Activated CD8-positive, alpha-beta T cell treated with anti-CD3 and anti-CD28 coated beads, Interleukin-2, amount 10 ng/mL, durations not matched to agents 7 days and 5 days (primary cell): ENCODE measurements around the gene PTPRK. TPM values are rescaled to one million over a fixed set of nuclear protein-coding genes. Genes with fewer than 3 reads are reported as not detected.

Experiments used
- ATAC-seq: fragments of 150-1000 bp; cut with Tn5 transposase; one replicate; pipeline ENCODE4 v1.10.0; 2021; ENCODE audit warnings: moderate library complexity
- CTCF ChIA-PET: fragments of 350-600 bp; sonication (Branson Sonifier 250); formaldehyde crosslinking; loops from one replicate; lab custom pipeline; 2021; ENCODE audit warnings: antibody characterized with exemption; lab: Charles Lee
- POLR2A ChIA-PET: fragments of 350-600 bp; sonication (Branson Sonifier 250); formaldehyde crosslinking; loops from one replicate; lab custom pipeline; 2021; ENCODE audit warnings: antibody characterized with exemption; lab: Charles Lee
- DNase-seq: peaks from one replicate; pipeline ENCODE4 v3.0.0-alpha.2; 2020
- H3K27ac Mint-ChIP-seq: one replicate; pipeline ENCODE4 v1.8.0; 2021; ENCODE audit warnings: mild to moderate bottlenecking, mixed read lengths
- H3K27me3 Mint-ChIP-seq: one replicate; pipeline ENCODE4 v1.8.0; 2021; ENCODE audit warnings: low read depth, mixed read lengths
- H3K36me3 Mint-ChIP-seq: one replicate; pipeline ENCODE4 v1.8.0; 2021; ENCODE audit warnings: low read depth, mixed read lengths
- H3K4me1 Mint-ChIP-seq: one replicate; pipeline ENCODE4 v1.8.0; 2021; ENCODE audit warnings: low read depth, mixed read lengths
- H3K4me3 Mint-ChIP-seq: one replicate; pipeline ENCODE4 v1.8.0; 2021; ENCODE audit warnings: mild to moderate bottlenecking, mixed read lengths
- H3K9me3 Mint-ChIP-seq: one replicate; pipeline ENCODE4 v1.8.0; 2022; ENCODE audit warnings: mixed read lengths; ENCODE audit not compliant: insufficient read depth
- total RNA-seq, 2 experiments: library from RNA; stranded (reverse); gene quantifications; one replicate each; pipeline ENCODE4 v1.2.3, GENCODE V29; 2021

The PTPRK gene
- total RNA-seq, 2 experiments from 2014 or later = 3.1 to 3.6 TPM

DNA sequence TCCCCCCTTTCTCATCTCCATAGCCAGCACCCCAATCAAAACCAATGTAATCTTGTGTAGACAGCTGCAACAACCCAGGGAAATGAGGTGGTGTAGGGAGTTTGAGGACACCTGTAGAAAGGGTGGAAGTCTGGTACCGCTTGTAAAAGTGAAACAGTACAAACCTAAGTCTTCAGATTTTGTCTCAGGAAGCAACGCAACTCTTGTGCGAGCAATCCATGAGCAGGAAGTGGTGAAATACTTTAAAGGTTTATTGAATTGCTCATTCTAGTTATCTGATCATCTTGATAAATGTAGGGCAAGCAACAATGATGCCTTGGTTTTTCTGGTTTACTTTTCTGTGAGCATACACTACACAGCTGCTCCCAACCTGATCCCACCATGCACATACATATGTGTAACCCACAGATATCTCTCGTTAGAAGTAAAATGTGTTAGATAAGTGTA is 548.4 kb downstream of the PTPRK start:
- ChIA-PET POLR2A (interaction anchor here (0.8 to 6.9 kb wide), 7 partner anchors 9 to 72 kb away, joined by 3 to 55 read pairs (median 4); partner anchors contain the start of gene THEMIS), CTCF (interaction anchor here (0.5 to 6.0 kb wide), 16 partner anchors 9 to 508 kb away, joined by 3 to 50 read pairs (median 4); partner anchors contain the start of gene THEMIS)
- Mint-ChIP-seq H3K9me3 (peaks cover 4% of the 10 kb centered on the region), H3K36me3 (peaks cover 37% of the 10 kb centered on the region), H3K27ac (peak overlapping the region; percentile 97), H3K27me3 (no peaks in the 10 kb centered on the region), H3K4me1 (peaks cover 76% of the 10 kb centered on the region), H3K4me3 (peak overlapping the region; percentile 76)
- peak; percentile 84 for ATAC-seq
- DNase-seq = peak; percentile 75

DNA sequence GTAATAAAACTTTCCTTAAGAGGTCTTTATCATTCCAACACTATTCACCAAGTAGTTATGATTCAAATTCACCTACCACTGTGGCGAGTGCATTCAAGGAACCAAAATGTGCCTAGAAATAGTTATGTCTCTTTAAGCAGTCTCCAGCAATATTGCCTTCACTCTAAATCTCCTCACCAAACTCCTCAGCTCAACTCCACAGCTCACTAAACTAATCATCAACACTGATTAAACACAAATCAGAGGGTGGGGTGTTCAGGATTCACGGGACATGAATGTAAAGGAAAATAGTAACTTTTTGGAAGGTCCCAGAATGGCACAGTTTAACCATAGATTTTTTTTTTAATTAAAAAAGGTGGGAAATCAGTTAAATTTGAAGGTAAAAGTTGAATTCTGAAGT is 549.0 kb downstream of the PTPRK start:
- CTCF ChIA-PET = interaction anchor here (0.5 to 6.0 kb wide), 5 partner anchors 20 to 509 kb away, joined by 3 to 50 read pairs (median 16); partner anchors contain the start of gene THEMIS
- POLR2A ChIA-PET = interaction anchor here (0.8 to 6.9 kb wide), 4 partner anchors 10 to 71 kb away, joined by 4 to 55 read pairs (median 11); partner anchors contain the start of gene THEMIS
- Mint-ChIP-seq H3K36me3 (peaks cover 40% of the 10 kb centered on the region), H3K4me1 (peaks cover 78% of the 10 kb centered on the region), H3K27me3 (no peaks in the 10 kb centered on the region), H3K27ac (peak overlapping the region; percentile 97), H3K4me3 (peak overlapping the region; percentile 76), H3K9me3 (peaks cover 4% of the 10 kb centered on the region)
- ATAC-seq = no peak
- DNase-seq = no peak

DNA sequence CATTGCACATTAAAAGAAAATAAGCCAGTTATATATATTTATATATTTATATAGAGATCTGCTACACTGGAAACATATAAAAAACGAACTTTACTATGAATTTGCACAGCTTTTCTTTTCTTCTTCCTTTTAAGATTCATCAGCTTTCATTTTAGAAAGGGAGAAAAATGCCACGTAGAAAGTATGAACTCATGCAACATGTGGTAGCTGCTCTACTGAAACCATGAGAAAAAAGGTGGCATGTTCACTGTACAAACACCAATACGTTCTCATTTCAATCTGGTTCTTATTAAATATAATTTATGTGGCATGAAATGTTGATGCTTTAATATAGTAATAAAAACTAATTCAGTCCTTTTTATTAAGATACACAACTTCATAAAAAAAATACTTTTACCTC is 550.7 kb downstream of the PTPRK start:
- no peak for DNase-seq
- H3K27me3 Mint-ChIP-seq = no peaks in the 10 kb centered on the region
- no peak for ATAC-seq
- ChIA-PET CTCF (interaction anchor here (0.7 to 6.0 kb wide), 8 partner anchors 16 to 114 kb away, joined by 3 to 54 read pairs (median 22); partner anchors contain the start of gene THEMIS), POLR2A (interaction anchor here (0.9 to 6.9 kb wide), 6 partner anchors 9 to 289 kb away, joined by 3 to 55 read pairs (median 18); partner anchors contain the start of gene THEMIS)
- peak overlapping the region; percentile 64 for H3K4me3 Mint-ChIP-seq
- peak overlapping the region; percentile 90 for H3K27ac Mint-ChIP-seq
- H3K4me1 Mint-ChIP-seq = peaks cover 70% of the 10 kb centered on the region
- peaks cover 33% of the 10 kb centered on the region for H3K36me3 Mint-ChIP-seq
- peaks cover 11% of the 10 kb centered on the region for H3K9me3 Mint-ChIP-seq

DNA sequence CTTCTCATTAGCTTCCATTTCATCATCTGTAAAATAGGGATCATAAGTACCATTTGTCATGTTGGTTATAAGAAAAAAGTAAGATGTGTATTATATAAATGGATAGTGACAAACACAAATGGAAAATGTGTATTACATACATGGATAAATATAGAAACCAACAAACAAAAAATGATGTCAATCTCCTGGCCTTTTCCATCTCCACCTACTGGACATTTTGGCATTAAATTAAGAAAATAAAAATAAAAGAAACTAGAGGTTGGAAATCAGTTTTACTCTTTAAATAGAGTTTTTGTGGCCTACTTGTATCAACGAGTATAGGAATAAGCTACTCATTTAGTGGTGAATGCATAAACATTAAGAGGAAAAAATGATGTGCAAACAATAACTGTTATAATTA is 552.0 kb downstream of the PTPRK start:
- Mint-ChIP-seq H3K27me3 (no peaks in the 10 kb centered on the region), H3K36me3 (peaks cover 30% of the 10 kb centered on the region), H3K27ac (peak overlapping the region; percentile 63), H3K4me3 (no peak overlapping the region), H3K4me1 (peaks cover 59% of the 10 kb centered on the region), H3K9me3 (peaks cover 17% of the 10 kb centered on the region)
- DNase-seq (no peak), ATAC-seq (no peak)
- CTCF ChIA-PET = interaction anchor here (0.9 to 6.0 kb wide), 15 partner anchors 9 to 113 kb away, joined by 3 to 54 read pairs (median 9); partner anchors contain the start of gene THEMIS
- POLR2A ChIA-PET = interaction anchor here (1.2 to 6.9 kb wide), 11 partner anchors 11 to 113 kb away, joined by 3 to 55 read pairs (median 7); partner anchors contain the start of gene THEMIS

DNA sequence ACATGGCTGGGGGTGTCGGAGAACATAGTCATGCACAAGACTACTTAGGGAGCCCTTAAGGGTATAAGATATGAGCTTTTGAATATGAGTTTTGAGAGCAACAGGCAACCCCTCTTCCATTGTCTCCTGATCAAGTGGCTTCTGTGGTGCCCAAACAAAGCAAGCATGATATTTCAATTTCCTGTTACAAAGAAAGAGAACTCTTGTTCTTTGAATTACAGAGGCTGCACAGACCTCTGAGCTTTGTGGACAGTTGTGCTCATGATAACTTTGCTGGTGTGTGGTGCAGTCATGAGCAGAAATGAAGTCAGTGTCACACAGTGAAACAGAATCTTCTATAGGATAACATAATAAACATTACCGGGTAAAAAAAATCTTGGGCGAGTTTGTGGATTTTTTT is 552.7 kb downstream of the PTPRK start:
- POLR2A ChIA-PET = interaction anchor here (0.7 to 6.9 kb wide), 14 partner anchors 11 to 112 kb away, joined by 3 to 55 read pairs (median 6); partner anchors contain the start of gene THEMIS

DNA sequence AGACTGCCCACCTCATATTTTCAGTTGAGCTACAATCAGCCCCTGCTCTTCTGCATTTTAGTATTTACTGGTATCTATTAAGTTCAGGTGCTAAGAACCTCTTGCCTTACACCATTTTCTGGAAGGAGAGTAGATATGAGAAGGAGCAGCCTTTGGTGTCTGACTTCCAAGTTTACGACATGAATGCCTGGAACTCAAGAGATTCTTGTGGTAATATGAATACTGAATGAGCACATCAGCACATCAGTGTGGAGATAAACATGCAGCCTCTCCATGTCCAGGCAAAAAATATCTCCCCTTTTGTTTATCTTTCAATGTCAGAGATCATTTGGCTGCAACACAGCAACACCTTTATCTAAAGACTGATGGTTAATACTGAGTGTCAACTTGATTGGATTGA is 553.8 kb downstream of the PTPRK start:
- no peak for DNase-seq
- Mint-ChIP-seq H3K36me3 (peaks cover 39% of the 10 kb centered on the region), H3K4me1 (peaks cover 47% of the 10 kb centered on the region), H3K27ac (peak overlapping the region; percentile 88), H3K27me3 (no peaks in the 10 kb centered on the region), H3K4me3 (no peak overlapping the region), H3K9me3 (peaks cover 30% of the 10 kb centered on the region)
- POLR2A ChIA-PET = interaction anchor here (1.5 to 4.3 kb wide), 2 partner anchors 28 to 32 kb away, joined by 6 to 32 read pairs; no protein-coding TSS in a partner anchor
- CTCF ChIA-PET = interaction anchor here (5.3 to 6.0 kb wide), 2 partner anchors 16 to 49 kb away, joined by 50 to 54 read pairs; no protein-coding TSS in a partner anchor
- ATAC-seq = no peak

More for the DNA sequence above, 552.7 kb downstream of the PTPRK start:
- DNase-seq = peak; percentile 81
- ATAC-seq = peak; percentile 67
- Mint-ChIP-seq H3K27ac (peak overlapping the region; percentile 88), H3K9me3 (peaks cover 21% of the 10 kb centered on the region), H3K4me1 (peaks cover 56% of the 10 kb centered on the region), H3K36me3 (peaks cover 31% of the 10 kb centered on the region), H3K27me3 (no peaks in the 10 kb centered on the region), H3K4me3 (peak overlapping the region; percentile 54)
- CTCF ChIA-PET = interaction anchor here (0.7 to 6.0 kb wide), 13 partner anchors 10 to 112 kb away, joined by 3 to 54 read pairs (median 10); partner anchors contain the start of gene THEMIS

DNA sequence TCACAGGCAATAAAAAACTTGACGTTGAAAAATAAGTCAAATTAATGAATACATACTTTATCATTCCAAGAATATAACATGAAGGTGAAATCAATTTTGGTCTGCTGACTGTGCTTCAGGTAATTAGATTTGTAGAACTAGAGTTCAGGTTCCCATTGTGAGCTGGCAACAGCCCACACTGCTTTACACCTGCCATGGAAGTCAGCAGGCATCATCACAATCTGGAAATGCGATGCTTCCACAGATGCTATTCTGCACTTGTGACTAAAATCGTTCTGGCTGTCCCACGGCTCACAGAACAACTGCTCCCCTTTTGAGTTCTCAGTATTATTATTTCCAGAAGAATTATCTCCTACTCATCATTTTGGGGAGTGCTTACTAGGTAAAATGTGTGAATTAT is 556.9 kb downstream of the PTPRK start:
- Mint-ChIP-seq H3K36me3 (peaks cover 53% of the 10 kb centered on the region), H3K27me3 (no peaks in the 10 kb centered on the region), H3K27ac (no peak overlapping the region), H3K9me3 (peaks cover 39% of the 10 kb centered on the region), H3K4me3 (no peak overlapping the region), H3K4me1 (peaks cover 35% of the 10 kb centered on the region)
- ATAC-seq (no peak), DNase-seq (no peak)
- CTCF ChIA-PET = interaction anchor here (0.7 to 1.3 kb wide), 2 partner anchors 9 to 18 kb away, joined by 3 read pairs; no protein-coding TSS in a partner anchor
- POLR2A ChIA-PET = no interaction called here

DNA sequence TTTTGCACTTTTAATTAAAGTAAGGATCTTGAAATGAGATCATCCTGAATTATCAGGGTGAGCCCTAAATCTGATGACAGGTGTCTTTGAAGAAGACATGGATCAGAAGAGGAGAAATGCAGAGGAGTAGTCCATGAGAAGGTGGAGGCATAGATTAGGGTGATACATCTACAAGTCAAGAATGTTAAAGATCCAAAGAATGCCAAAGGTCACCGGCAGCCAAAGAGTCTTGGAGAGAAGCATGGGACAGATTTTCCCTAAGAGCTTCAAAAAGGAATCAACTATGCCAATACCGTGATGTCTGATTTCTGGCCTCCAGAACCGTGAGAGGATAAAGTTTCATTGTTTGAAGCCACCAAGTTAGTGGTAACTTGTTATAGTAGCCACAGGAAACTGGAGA is 560.5 kb downstream of the PTPRK start:
- no peaks in the 10 kb centered on the region for H3K27me3 Mint-ChIP-seq
- H3K36me3 Mint-ChIP-seq = peaks cover 37% of the 10 kb centered on the region
- peaks cover 19% of the 10 kb centered on the region for H3K4me1 Mint-ChIP-seq
- H3K4me3 Mint-ChIP-seq = no peak overlapping the region
- ChIA-PET POLR2A (interaction anchor here (0.5 to 0.7 kb wide), 2 partner anchors 638 to 1620 kb away, joined by 3 read pairs; partner anchors contain the start of gene CENPW), CTCF (interaction anchor here (1.2 to 1.8 kb wide), 2 partner anchors 12 to 19 kb away, joined by 3 to 4 read pairs; no protein-coding TSS in a partner anchor)
- ATAC-seq = no peak
- peak overlapping the region; percentile 18 for H3K27ac Mint-ChIP-seq
- peaks cover 32% of the 10 kb centered on the region for H3K9me3 Mint-ChIP-seq
- no peak for DNase-seq

DNA sequence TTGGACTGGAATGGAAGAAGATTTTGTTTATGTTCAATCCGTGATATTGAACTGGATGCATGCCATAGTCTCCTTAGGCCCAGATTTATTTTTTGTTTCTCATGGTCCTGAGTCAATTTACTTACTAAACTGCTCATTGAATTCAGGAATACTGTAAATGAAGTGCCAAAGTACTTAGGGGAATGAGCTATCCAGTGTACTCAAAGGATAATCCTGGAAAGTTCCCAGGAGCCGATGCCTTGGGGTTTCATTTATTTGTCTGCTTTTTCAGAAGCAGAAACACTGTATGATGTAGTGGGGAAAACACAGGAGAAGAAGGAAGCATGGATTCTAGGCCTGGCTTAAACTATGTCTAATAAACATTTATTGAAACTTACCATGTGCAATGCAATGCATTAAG is 563.4 kb downstream of the PTPRK start:
- H3K9me3 Mint-ChIP-seq = peaks cover 21% of the 10 kb centered on the region
- no peak overlapping the region for H3K27ac Mint-ChIP-seq
- DNase-seq (no peak), ATAC-seq (no peak)
- ChIA-PET POLR2A (no interaction called here), CTCF (interaction anchor here (1.0 to 2.0 kb wide), 2 partner anchors 11 to 98 kb away, joined by 3 to 6 read pairs; no protein-coding TSS in a partner anchor)
- H3K4me1 Mint-ChIP-seq = peaks cover 39% of the 10 kb centered on the region
- H3K36me3 Mint-ChIP-seq = peaks cover 35% of the 10 kb centered on the region
- H3K4me3 Mint-ChIP-seq = no peak overlapping the region
- no peaks in the 10 kb centered on the region for H3K27me3 Mint-ChIP-seq

DNA sequence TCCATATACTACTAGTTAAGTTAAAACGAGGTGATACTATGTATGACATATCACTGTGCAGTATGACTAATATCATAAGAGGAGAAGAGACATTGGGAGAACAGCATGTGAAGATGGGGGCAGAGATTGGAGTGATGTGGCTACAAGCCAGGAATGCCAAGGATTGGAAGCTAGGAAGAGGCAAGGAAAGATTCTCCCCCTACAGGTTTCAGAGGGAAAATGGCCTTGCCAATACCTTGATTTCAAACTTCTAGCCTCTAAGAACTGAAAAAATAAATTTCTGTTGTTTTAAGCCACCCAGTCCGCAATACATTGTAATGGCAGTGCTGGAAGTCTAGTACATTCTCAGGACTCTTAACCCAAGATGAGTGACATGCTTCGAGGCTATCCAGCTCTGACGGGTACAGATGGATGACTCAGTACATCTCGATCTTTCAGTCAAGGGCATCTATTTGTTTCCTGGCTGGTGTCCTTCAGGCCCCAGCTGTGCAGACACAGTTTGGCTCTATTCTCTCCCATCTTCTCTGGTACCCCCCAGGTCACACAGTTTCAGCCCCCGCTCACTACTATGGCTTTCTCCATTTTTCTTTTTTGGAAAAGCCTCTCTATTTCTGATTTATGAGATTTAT is 564.0 kb downstream of the PTPRK start:
- H3K27ac Mint-ChIP-seq = no peak overlapping the region
- H3K27me3 Mint-ChIP-seq = no peaks in the 10 kb centered on the region
- H3K4me3 Mint-ChIP-seq = no peak overlapping the region
- no peak for DNase-seq
- no peak for ATAC-seq
- CTCF ChIA-PET = interaction anchor here (1.0 kb wide), 1 partner anchor 98 kb away, joined by 3 read pairs; no protein-coding TSS in a partner anchor
- peaks cover 17% of the 10 kb centered on the region for H3K9me3 Mint-ChIP-seq
- H3K36me3 Mint-ChIP-seq = peaks cover 31% of the 10 kb centered on the region
- POLR2A ChIA-PET = no interaction called here
- H3K4me1 Mint-ChIP-seq = peaks cover 45% of the 10 kb centered on the region

DNA sequence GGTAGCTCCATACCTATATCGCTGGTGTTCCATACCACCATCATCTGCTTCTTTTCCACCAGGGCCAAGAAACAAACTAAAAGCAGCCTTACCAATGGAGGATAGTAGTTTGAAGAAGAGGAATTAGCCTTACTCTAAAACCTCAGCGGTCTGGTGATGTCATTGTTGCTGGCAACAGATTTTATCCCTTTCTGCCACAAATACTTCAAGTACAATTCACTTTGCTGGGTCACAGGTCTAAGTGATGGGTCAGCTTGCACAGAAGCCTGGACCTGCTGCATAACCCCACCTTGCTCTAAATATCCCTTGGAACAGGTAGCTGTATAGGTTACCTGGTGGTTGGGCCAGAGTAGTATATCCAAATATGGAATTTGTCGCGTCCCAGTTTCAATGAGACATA is 566.3 kb downstream of the PTPRK start:
- Mint-ChIP-seq H3K4me1 (peaks cover 60% of the 10 kb centered on the region), H3K9me3 (peaks cover 11% of the 10 kb centered on the region), H3K27ac (peak overlapping the region; percentile 13), H3K4me3 (no peak overlapping the region), H3K36me3 (peaks cover 40% of the 10 kb centered on the region), H3K27me3 (no peaks in the 10 kb centered on the region)
- CTCF ChIA-PET = interaction anchor here (1.0 to 2.1 kb wide), 3 partner anchors 10 to 14 kb away, joined by 3 to 10 read pairs (median 4); no protein-coding TSS in a partner anchor
- ATAC-seq (no peak), DNase-seq (no peak)
- POLR2A ChIA-PET = interaction anchor here (0.5 to 5.0 kb wide), 2 partner anchors 15 to 20 kb away, joined by 3 to 44 read pairs; no protein-coding TSS in a partner anchor
